ENCODE measurements around the gene RBFOX1. TPM values are rescaled to one million over a fixed set of nuclear protein-coding genes. Genes with fewer than 3 reads are reported as not detected.

Gene RBFOX1
- total RNA-seq, 2 experiments from 2014 or later = not detected

GRCh38 chr16:7422036-7422888, 89.6 kb downstream of the RBFOX1 start:
- no peak overlapping the region for H3K4me3 Mint-ChIP-seq
- H3K36me3 Mint-ChIP-seq (ENCODE audit: low read depth) = no peaks in the 10 kb centered on the region
- no peak overlapping the region for H3K27ac Mint-ChIP-seq
- POLR2A ChIA-PET = no interaction called here
- no peaks in the 10 kb centered on the region for H3K27me3 Mint-ChIP-seq
- no peak for DNase-seq
- CTCF ChIA-PET = no interaction called here
- H3K4me1 Mint-ChIP-seq = no peaks in the 10 kb centered on the region
- peaks cover 29% of the 10 kb centered on the region for H3K9me3 Mint-ChIP-seq

GRCh38 chr16:7423434-7424044, 90.9 kb downstream of the RBFOX1 start:
- H3K4me3 Mint-ChIP-seq = no peak overlapping the region
- H3K36me3 Mint-ChIP-seq (ENCODE audit: low read depth) = no peaks in the 10 kb centered on the region
- H3K27me3 Mint-ChIP-seq = no peaks in the 10 kb centered on the region
- DNase-seq = no peak
- CTCF ChIA-PET = no interaction called here
- no peak overlapping the region for H3K27ac Mint-ChIP-seq
- POLR2A ChIA-PET = no interaction called here
- H3K4me1 Mint-ChIP-seq = no peaks in the 10 kb centered on the region
- peaks cover 26% of the 10 kb centered on the region for H3K9me3 Mint-ChIP-seq

- POLR2A ChIA-PET = no interaction called here
- Mint-ChIP-seq H3K9me3 (peaks cover 21% of the 10 kb centered on the region), H3K36me3 (ENCODE audit: low read depth) (no peaks in the 10 kb centered on the region), H3K27me3 (no peaks in the 10 kb centered on the region), H3K27ac (no peak overlapping the region), H3K4me3 (no peak overlapping the region), H3K4me1 (no peaks in the 10 kb centered on the region)
- CTCF ChIA-PET = no interaction called here
- no peak for DNase-seq
Measured at GRCh38 chr16:7426161-7426560, 93.5 kb downstream of the RBFOX1 start.

- H3K4me3 Mint-ChIP-seq = no peak overlapping the region
- no peaks in the 10 kb centered on the region for H3K36me3 Mint-ChIP-seq (ENCODE audit: low read depth)
- no peak overlapping the region for H3K27ac Mint-ChIP-seq
- POLR2A ChIA-PET = no interaction called here
- H3K27me3 Mint-ChIP-seq = no peaks in the 10 kb centered on the region
- no peak for DNase-seq
- peaks cover 35% of the 10 kb centered on the region for H3K9me3 Mint-ChIP-seq
- no peaks in the 10 kb centered on the region for H3K4me1 Mint-ChIP-seq
- CTCF ChIA-PET = no interaction called here
Measured at GRCh38 chr16:7431723-7432122, 99.1 kb downstream of the RBFOX1 start.

- no peak overlapping the region for H3K4me3 Mint-ChIP-seq
- no peaks in the 10 kb centered on the region for H3K27me3 Mint-ChIP-seq
- H3K4me1 Mint-ChIP-seq = no peaks in the 10 kb centered on the region
- H3K9me3 Mint-ChIP-seq = peaks cover 35% of the 10 kb centered on the region
- ChIA-PET CTCF (no interaction called here), POLR2A (no interaction called here)
- DNase-seq = no peak
- H3K27ac Mint-ChIP-seq = no peak overlapping the region
- no peaks in the 10 kb centered on the region for H3K36me3 Mint-ChIP-seq (ENCODE audit: low read depth)
Measured at GRCh38 chr16:7436306-7436705, 103.7 kb downstream of the RBFOX1 start.

- ChIA-PET CTCF (no interaction called here), POLR2A (no interaction called here)
- Mint-ChIP-seq H3K4me3 (no peak overlapping the region), H3K27ac (no peak overlapping the region), H3K27me3 (no peaks in the 10 kb centered on the region), H3K4me1 (no peaks in the 10 kb centered on the region), H3K36me3 (ENCODE audit: low read depth) (no peaks in the 10 kb centered on the region), H3K9me3 (peaks cover 37% of the 10 kb centered on the region)
- DNase-seq = no peak
Measured at GRCh38 chr16:7437135-7437804, 104.6 kb downstream of the RBFOX1 start.

- Mint-ChIP-seq H3K9me3 (peaks cover 36% of the 10 kb centered on the region), H3K27me3 (no peaks in the 10 kb centered on the region), H3K27ac (no peak overlapping the region), H3K36me3 (ENCODE audit: low read depth) (no peaks in the 10 kb centered on the region), H3K4me1 (no peaks in the 10 kb centered on the region), H3K4me3 (no peak overlapping the region)
- POLR2A ChIA-PET = no interaction called here
- DNase-seq = no peak
- CTCF ChIA-PET = no interaction called here
Measured at GRCh38 chr16:7437843-7438242, 105.2 kb downstream of the RBFOX1 start.

- no peak for DNase-seq
- ChIA-PET CTCF (no interaction called here), POLR2A (no interaction called here)
- Mint-ChIP-seq H3K36me3 (ENCODE audit: low read depth) (no peaks in the 10 kb centered on the region), H3K4me3 (no peak overlapping the region), H3K9me3 (peaks cover 31% of the 10 kb centered on the region), H3K4me1 (no peaks in the 10 kb centered on the region), H3K27ac (no peak overlapping the region), H3K27me3 (no peaks in the 10 kb centered on the region)
Measured at GRCh38 chr16:7438601-7439000, 106.0 kb downstream of the RBFOX1 start.

GRCh38 chr16:7439518-7439917, 106.9 kb downstream of the RBFOX1 start:
- H3K9me3 Mint-ChIP-seq = peaks cover 34% of the 10 kb centered on the region
- no peak for DNase-seq
- H3K27ac Mint-ChIP-seq = no peak overlapping the region
- H3K27me3 Mint-ChIP-seq = no peaks in the 10 kb centered on the region
- no peaks in the 10 kb centered on the region for H3K36me3 Mint-ChIP-seq (ENCODE audit: low read depth)
- no peak overlapping the region for H3K4me3 Mint-ChIP-seq
- CTCF ChIA-PET = no interaction called here
- H3K4me1 Mint-ChIP-seq = no peaks in the 10 kb centered on the region
- POLR2A ChIA-PET = no interaction called here

- ChIA-PET CTCF (no interaction called here), POLR2A (no interaction called here)
- DNase-seq = no peak
- Mint-ChIP-seq H3K4me1 (no peaks in the 10 kb centered on the region), H3K4me3 (no peak overlapping the region), H3K27ac (no peak overlapping the region), H3K36me3 (ENCODE audit: low read depth) (no peaks in the 10 kb centered on the region), H3K9me3 (peaks cover 32% of the 10 kb centered on the region), H3K27me3 (no peaks in the 10 kb centered on the region)
Measured at GRCh38 chr16:7440886-7441400, 108.3 kb downstream of the RBFOX1 start.

- CTCF ChIA-PET = no interaction called here
- POLR2A ChIA-PET = no interaction called here
- Mint-ChIP-seq H3K4me3 (no peak overlapping the region), H3K9me3 (peaks cover 34% of the 10 kb centered on the region), H3K27ac (no peak overlapping the region), H3K4me1 (no peaks in the 10 kb centered on the region), H3K27me3 (no peaks in the 10 kb centered on the region), H3K36me3 (ENCODE audit: low read depth) (no peaks in the 10 kb centered on the region)
- no peak for DNase-seq
Measured at GRCh38 chr16:7442050-7442449, 109.4 kb downstream of the RBFOX1 start.

GRCh38 chr16:7443142-7443541, 110.5 kb downstream of the RBFOX1 start:
- H3K9me3 Mint-ChIP-seq = peaks cover 37% of the 10 kb centered on the region
- H3K4me1 Mint-ChIP-seq = no peaks in the 10 kb centered on the region
- no peaks in the 10 kb centered on the region for H3K36me3 Mint-ChIP-seq (ENCODE audit: low read depth)
- no peak overlapping the region for H3K4me3 Mint-ChIP-seq
- DNase-seq = no peak
- ChIA-PET POLR2A (no interaction called here), CTCF (no interaction called here)
- H3K27me3 Mint-ChIP-seq = no peaks in the 10 kb centered on the region
- H3K27ac Mint-ChIP-seq = no peak overlapping the region

GRCh38 chr16:7443648-7444365, 111.2 kb downstream of the RBFOX1 start:
- ChIA-PET CTCF (no interaction called here), POLR2A (no interaction called here)
- DNase-seq = no peak
- Mint-ChIP-seq H3K27me3 (no peaks in the 10 kb centered on the region), H3K36me3 (ENCODE audit: low read depth) (no peaks in the 10 kb centered on the region), H3K4me3 (no peak overlapping the region), H3K27ac (no peak overlapping the region), H3K4me1 (no peaks in the 10 kb centered on the region), H3K9me3 (peaks cover 36% of the 10 kb centered on the region)

Measured in activated CD4-positive, alpha-beta memory T cell treated with anti-CD3 and anti-CD28 coated beads, Interleukin-2, amount 10 ng/mL, durations not matched to agents 7 days and 5 days (primary cell).